Measurements from ENCODE around the gene SH3RF1.
"Not testable (repeated sequence)": the region's sequence is repeated elsewhere in the genome, so short reads cannot be mapped to it uniquely, and the experiment has no call there.

The SH3RF1 gene

DNA sequence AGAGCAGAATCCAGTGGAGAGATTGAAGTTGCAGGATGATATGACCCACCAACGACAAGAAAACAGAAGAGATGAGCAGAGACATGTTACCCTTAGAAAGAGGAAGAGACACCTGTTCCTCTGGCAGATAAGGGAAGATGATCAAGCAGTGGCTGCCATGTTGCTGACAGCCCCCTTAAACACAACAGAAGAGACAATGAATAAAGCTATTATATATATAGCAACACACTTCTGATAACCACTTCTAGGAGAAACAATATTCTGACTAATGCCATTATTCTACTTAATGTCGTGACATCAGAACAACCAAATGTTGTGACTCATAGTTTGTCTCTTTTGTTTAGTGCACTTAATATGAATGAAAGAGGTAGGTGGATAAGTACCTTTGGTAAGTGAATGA, 44.9 kb downstream of the SH3RF1 start:
- no peak for DNase-seq (ENCODE audit: low spot score)

DNA sequence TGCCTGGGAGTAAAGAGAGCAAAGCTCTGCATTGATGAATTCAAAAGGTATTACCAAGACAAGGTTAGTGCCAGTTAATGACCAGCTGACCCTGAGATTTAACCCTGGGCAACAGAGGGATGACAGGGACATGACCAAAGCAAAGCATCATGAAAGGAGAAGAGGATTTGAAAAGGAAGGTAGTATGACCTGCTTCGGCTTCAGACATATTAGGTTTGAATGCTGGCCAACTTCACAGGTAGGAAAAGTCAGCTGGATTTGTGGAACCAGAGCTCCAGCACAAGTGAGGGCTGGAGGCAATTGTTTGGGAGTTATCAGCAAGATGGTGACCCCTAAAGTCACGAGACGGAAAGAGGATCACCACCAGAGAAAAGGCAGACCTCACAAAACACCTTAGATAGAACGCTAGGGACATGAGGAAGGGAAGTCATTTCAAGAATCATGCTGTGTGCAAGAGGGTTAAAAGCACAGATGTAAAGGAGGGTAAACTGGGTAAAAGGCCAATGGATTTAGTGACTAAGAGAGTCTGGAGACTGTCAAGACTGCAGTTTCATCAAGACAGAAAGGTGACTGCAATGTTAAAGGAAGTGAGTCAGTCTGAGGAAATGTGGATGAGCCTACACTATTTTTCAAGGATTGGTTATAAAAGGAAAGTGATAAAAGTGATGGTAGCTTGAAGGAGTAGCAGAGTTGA, 45.6 kb downstream of the SH3RF1 start:
- peak; percentile 57 for DNase-seq (ENCODE audit: low spot score)

DNA sequence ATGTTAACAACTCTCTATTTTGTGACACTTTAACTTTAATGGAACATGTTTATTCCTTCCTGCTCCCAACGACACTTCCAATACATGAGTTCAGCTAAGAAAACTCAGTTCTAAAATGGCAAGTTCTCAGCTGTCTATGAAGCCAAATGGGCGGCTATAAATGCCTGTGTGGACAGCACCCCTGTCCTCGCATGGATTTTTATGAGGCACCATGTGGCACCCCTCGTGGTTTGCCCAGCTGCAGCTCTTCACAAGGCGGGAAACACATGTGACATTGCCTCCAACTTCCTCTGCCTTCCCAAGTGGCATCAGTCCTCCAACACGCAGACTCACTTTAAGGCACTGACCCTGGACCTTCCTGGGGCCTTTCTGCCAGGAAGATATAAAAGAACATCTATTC, 48.0 kb downstream of the SH3RF1 start:
- DNase-seq (ENCODE audit: low spot score), result no peak

DNA sequence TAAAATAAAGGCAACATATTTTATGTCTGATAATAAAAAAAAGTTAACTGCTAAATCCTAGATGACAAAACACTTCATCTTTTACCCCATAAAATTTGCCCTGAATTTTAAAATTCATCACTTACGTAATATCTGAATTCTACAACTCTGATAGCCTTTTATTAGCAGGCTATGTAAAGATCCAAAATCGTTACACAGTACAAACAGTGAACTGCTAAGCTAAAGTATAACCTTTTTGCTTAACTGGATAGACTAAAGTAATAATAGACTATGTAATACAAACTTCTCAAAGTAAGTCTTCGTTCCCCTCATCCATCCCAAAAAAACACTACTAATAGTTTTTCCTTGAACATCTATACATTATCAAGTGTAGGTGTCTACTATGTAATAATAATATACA, 49.1 kb downstream of the SH3RF1 start:
- no peak for DNase-seq (ENCODE audit: low spot score)

DNA sequence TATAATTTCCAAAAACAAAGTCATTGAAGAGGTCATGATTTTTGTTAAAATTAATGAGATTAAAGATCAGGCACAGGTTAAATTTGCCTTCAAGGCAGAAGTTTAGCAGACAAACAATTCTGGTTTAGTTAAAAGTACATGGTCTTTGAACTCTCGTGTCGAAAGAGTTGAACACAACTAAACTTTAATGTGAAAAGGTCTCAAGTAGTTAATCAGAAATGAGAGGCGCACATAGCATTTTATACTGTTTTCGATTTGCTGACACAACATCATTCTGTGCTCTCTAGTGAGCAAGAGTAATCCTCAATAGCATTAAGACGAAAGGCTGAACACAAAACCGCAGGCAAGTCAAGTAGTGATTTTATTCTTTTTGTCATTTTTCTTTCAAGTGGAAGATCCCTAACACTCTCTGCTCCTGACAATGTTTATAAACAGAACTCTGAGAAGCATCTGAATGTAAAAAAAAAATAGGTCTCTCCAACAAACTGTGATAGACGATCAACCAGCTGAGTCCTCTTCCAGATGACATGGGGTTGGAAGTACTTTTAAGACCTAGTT, 49.8 kb downstream of the SH3RF1 start:
- DNase-seq (ENCODE audit: low spot score), result no peak

DNA sequence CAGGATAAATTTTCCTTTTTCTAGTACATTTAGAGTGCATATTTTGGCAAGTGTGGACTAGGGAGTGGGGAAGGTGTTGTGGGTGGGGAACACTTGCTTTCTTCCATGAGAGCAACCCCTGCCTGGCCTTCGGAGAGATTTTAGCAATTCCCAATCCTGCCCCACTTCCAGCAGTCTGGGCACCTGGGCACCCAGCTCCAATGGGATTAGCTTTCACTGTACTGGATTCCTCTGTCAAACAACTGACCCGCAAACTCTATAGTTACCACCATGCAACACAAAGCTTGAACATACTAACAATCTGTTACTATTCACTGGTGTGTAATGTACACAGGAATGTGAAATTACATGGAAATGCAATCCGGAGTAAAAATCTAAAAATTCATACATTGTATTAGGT, 50.3 kb downstream of the SH3RF1 start:
- no peak for DNase-seq (ENCODE audit: low spot score)

DNA sequence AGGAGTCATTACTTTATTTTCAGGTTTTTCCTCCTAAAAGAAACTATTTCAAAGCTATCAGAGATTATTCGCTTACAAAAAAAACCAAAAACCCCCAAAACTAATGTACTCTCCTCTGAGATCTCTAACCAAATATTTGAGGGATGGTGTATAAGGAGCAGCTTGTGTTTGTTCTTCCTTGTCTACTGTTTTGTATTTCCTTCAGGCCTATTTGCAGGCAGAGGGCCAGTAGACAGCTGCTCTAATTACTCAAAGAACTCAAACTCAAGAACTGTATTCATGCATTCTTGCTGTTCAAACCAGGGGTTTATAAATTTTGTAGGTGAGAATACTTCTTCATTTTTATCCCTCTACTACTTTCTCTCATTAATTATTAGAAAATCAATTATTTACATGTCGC, 51.3 kb downstream of the SH3RF1 start:
- DNase-seq (ENCODE audit: low spot score), result no peak

DNA sequence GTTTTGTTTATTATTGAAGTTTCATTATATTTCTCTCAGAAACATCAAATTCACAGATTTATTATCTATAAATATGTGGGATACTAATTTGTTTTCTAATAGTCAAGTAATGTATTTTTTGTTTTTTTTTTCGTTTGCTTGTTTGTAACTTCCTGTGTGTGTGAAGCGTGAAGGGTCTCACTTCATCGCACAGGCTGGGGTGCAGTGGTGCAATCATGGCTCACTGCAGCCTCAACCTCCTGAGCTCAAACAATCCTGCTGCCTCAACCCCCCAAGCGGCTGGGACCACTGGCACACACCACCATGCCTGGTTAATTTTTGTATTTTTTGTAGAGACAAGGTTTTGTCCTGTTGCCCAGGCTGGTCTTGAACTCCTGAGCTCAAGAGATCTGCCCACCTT, 55.1 kb downstream of the SH3RF1 start:
- DNase-seq (ENCODE audit: low spot score), result no peak

DNA sequence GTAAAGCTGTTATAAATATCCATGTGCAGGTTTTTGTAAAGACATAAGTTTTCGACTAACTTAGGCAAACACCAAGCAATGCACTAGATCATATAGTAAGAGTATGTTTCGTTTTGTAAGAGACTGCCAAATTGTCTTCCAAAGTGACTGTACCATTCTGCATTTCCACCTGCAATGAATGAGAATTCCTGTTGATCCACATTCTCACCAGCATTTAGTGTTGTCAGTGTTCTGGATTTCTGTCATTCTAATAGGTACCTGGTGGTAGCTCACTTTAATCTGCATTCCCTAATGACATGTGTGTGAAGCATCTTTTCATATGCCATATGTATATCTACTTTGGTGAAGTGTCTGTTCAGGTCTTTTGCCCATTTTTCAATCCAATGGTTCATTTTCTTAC, 57.8 kb downstream of the SH3RF1 start:
- DNase-seq (ENCODE audit: low spot score), result no peak

DNA sequence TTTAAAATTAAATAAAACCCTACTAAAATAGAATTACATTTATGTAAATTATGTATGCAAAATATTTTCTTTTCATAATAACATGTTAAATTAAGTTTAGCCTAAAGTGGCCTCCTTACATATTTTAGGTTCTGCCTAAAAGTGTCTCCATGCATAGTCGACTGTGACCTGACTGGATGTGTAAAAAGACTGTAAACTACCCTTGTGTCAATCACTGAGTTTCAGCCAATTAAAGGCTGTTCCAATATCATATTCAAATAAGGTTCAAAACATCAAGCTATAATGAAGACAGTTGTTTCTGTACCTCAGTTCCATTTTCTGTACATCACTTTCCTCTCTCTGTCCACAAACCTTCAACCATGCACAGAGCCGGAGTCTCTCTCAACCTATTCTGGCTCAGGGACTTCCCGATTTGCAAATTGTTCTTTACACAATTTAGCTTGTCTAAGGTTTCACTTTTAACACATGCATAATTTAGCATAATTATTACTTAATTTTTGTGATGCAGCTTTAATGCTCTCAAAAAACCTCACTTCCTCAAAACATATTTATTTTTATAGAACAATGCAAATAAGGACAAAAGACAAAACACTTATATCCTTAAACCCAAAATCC, 60.1 kb downstream of the SH3RF1 start:
- no peak for DNase-seq (ENCODE audit: low spot score)

DNA sequence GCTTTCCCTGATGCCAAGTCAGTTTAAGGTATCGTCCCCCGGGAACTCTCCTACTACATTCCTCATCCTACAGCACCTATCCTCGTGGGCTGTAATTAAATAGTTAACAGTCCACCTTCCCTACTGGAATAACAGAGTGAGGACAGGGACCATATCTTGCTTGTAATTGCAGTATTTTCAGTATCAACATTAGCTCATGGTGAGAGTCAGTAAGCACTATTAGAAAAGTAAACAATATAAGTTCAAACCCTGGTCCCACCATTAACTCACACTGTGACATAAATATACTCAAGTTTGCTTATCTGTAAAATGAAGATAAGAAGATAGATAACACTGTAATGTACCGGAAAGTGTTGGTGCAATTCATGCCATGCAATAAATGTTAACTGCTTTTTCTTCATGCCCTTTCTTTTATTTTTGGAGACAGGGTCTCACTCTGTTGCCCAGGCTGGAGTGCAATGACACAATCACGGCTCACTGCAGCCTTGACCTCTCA, 61.3 kb downstream of the SH3RF1 start:
- no peak for DNase-seq (ENCODE audit: low spot score)

DNA sequence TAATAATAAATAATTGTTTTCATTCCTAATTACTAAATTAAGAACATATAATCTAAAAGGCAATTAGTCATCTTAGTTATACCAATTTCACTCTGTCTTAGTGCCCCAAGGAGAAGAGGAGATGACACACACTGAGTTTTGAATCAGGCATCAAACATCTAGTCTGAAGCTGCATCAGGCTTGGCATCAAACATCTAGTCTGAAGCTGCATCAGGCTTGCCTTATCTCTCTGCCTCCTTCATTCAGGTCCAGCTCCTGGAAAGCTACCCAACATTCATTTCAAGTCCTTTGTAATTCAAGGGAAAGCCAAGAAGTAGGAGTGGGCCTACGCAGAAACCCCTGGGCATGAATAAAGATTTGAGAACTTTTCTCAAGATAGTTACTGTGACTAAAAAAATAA, 62.2 kb downstream of the SH3RF1 start:
- DNase-seq (ENCODE audit: low spot score), result no peak

DNA sequence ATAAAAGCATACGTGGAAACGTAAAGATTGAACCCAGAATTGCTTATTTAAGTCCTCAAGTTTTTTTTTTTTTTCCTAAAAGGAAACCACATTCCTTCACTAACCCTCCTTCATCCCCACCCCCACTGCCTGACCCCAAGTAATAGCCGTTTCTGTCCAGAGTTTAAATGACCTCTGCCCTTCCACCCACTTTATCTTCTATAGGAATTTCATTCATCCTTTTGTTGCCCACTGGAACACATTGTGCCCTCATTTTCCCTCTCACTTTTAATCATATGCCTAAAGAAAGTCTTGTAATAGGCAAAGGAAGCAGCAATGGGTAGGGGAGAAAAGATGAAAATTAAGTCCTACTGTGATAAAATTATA, 62.7 kb downstream of the SH3RF1 start:
- no peak for DNase-seq (ENCODE audit: low spot score)

DNA sequence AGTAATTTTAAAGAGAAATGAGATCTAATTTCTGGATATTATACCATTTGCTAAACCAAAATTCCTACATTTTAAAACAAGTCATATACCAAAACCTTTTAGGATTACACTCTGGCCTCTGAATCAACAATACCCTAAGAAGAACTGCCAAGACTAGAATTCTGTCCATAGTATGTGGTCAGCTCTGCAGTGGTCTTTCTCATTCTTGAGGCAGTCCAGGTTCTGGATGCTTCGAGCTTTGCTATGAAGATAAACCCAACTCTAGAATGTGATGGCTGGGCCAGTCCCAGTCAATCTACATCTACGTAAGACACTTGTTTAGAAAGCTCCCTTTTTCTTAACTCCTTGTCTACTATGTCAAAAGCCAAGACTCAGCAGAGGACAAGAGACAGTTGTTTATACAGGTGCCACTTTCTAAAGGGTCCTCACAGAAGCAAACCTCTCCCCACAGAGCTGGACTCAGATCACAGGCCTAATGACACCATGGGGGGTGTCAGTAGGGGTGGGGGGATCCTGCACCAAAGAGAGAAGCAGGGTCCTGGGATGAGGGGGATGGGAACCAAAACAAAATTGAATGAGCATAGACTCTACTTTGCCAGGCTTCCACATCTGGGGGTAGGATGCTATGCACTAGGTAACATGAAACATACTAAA, 63.2 kb downstream of the SH3RF1 start:
- no peak for DNase-seq (ENCODE audit: low spot score)

DNA sequence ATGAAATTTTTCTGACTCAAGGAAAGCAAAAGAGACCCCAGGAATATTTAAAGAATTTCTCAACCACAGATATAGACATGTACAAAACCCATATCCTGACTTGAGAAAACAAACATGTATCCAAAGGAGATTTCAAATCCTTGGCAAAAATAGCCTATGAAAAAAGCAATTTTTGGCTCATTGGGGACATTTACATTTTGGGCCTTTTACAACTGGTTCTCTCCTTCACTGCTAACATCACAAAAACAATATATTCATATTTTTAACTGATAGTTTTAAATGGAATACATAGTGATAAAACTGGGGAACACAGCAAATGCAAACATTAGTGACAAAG, 65.0 kb downstream of the SH3RF1 start:
- no peak for DNase-seq (ENCODE audit: low spot score)

DNA sequence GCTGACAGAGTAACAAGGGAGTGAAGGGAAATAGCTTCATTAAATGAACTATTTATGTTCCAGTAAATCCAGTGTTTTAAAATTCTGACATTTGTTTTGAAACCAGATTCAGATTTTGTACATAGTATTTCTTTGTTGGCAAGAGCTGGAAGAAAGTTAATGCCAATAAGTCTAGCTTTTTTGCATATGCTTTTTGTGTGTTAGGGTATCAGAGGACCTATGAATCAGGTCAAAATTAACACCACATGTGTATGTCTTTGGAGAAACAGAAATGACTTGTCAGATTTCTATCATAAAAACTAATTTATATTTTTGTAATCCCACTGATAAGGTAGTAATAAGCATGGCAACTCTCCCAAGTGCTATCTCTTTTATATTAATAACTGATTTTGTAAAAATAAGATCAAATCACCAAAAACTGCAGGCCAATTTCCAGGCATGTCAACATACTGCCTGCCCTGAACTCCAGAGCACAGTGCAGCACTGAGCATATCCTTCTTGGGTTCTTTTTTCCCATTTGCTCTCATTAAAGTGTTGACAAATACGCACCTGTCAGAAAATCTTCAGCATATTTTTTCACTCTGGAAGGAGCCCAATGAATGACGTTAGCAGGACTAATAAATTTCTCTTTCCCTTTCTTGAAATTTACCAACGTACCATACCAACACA, 65.5 kb downstream of the SH3RF1 start:
- no peak for DNase-seq (ENCODE audit: low spot score)

DNA sequence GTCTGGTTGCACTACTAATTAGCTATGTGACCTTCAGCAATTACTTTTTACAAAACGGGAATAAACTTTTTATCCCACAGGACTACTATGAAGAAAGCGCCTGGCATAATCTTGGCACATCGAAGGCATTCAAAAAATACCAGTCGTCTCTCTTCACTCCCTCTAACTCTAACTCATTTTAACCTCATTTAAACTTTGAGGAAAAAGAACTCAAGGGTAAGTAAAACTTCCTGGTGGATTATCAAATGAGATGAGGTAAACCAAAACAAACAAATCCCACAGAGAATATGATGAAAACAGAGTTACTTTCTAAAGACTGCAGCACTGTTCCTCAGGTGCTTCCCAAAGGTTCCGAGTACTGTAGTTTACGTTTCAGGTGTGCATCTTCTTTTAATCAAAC, 66.9 kb downstream of the SH3RF1 start:
- no peak for DNase-seq (ENCODE audit: low spot score)

DNA sequence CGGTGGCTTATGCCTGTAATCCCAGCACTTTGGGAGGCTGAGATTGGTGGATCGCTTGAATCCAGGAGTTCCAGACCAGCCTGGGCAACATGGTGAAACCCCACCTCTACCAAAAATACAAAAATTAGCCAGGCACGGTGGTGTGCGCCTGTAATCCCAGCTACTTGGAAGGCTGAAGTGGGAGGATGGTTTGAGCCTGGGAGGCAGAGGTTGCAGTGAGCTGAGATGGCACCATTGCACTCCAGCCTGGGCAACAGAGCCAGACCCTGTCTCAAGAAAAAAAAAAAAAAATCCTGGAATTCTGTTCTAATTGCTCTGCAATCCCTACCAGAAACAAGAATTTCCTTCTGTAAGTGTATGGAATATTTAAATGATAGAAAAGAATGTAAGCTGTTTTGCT, 67.5 kb downstream of the SH3RF1 start:
- DNase-seq (ENCODE audit: low spot score), result not testable (repeated sequence)

DNA sequence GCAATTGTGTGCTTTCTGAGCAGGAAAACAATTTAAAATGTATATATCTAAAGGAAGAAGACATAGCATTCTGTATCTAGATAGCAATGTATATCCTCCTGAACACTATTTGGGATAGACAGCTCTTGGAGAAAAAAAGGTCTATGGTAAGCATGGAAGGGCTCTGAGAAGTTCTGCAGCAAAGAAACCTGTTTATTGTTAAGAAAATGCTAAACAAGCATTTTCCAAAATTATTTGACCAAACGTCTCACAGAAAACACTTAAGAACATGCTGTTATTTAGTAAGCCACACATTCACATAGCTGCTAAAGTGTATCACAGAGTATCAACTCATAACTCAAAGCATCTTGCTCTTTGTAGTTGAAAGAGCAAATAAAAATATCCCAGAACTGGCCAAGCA, 67.9 kb downstream of the SH3RF1 start:
- DNase-seq (ENCODE audit: low spot score), result no peak

DNA sequence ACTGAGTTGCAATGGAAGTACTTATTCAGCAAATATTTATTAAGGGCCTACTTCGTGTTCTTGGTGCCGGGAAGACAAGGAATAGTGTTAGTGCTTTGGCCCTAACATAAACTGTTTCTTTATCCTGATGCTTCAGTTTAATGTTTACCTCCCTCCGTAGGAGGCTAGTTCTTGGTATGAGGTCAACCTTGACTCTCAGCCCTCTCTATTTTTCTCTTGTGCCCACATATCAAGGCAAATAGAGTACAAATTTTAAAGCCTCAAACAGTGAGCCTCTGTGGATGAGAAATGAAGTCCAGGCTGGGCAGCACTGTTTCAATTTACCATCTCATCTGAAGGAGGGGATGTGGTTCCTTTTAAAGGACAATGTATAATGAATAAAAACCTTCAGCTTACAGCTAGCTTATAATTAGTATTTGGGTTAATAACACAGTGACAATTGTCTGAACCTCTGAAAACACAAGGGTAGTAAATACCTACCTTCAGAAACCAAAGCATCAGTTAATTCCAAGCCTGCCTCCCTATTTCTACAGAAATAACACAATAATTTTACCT, 68.5 kb downstream of the SH3RF1 start:
- no peak for DNase-seq (ENCODE audit: low spot score)

DNA sequence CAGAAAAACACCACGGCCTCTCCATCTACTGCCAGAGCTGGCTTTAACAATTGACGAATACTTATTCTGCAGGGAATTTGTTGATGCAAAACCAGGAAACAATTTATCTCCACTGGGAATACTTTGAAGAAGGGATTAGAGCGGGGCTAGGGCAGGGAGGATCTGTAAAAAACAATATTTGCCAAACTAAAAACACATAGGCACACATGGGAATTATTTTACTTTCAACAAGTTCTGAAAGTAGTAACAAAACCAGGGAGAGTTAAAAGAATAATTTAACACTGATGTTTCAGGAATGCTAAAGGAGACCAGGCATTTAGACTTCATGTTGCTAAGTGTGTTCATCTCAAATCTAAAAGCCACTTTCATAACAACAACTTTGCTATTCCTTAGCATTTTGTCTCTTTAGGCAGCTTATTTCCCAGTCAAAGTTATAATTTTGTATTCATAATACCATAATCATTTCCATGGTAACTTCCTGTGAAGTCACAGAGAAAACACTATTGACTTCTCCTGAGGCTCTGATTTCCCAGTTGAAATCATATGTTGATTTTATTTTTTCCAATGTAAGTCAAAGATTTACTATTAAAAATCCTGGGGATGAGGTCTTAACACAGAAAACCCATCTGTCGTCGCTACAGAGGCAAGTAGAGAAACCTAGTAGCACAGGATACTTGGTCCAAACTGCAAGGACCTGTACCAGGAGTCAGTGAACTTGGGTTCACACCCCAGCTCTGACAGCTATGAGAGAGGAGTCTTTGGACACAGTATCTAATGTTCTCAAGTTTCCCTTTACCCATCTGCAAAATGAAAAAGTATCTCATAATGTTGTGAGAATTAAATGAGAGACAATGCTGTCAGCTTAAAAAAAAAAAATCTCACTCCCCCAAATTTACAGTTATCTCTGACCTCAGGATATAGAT, 69.3 kb downstream of the SH3RF1 start:
- no peak for DNase-seq (ENCODE audit: low spot score)

All from hepatic stellate cell (primary cell).